ENCODE results near the gene SGSH.

- TF ChIP-seq CTCF (optimal IDR thresholded peaks at IDR 0.05 in 1 of 3, IDR thresholded peaks at IDR 0.05 in 1 of 3, conservative IDR thresholded peaks at IDR 0.05 in 1 of 3; ENCODE audit: extremely low read depth in 1 of 3, insufficient read depth in 2 of 3, low read length in 3 of 3) (no peak), EZH2 (IDR thresholded peaks at IDR 0.05; ENCODE audit: low read length) (no peak)
These were observed 3.1 kb upstream of the SGSH start for GRCh38 chr17:80223142-80223815.
